Karpas-422 (cell line): ENCODE measurements around the gene MXI1. TPM values are rescaled to one million over a fixed set of nuclear protein-coding genes. Genes with fewer than 3 reads are reported as not detected.

Source experiments
- DNase-seq: peaks from one replicate; pipeline ENCODE4 v3.0.0-alpha.2; 2015
- H2AFZ ChIP-seq: fragments of 200-600 bp; sonication (generic); 2 replicates; pipeline ENCODE4 v1.6.1; 2014; ENCODE audit warnings: antibody characterized with exemption, low read length, mixed read lengths
- H3K27ac ChIP-seq: fragments of 200-600 bp; sonication (generic); 2 replicates; pipeline ENCODE4 v1.5.1; 2014; ENCODE audit warnings: mild to moderate bottlenecking, low read length, moderate library complexity
- H3K27me3 ChIP-seq: fragments of 200-600 bp; sonication (generic); 2 replicates; pipeline ENCODE4 v1.6.1; 2014; ENCODE audit warnings: low read length, mixed read lengths
- H3K36me3 ChIP-seq: fragments of 200-600 bp; sonication (generic); 2 replicates; pipeline ENCODE4 v1.6.1; 2014; ENCODE audit warnings: low read length, mixed read lengths; ENCODE audit not compliant: insufficient read depth
- H3K4me1 ChIP-seq: fragments of 200-600 bp; sonication (generic); 2 replicates; pipeline ENCODE4 v1.6.1; 2014; ENCODE audit warnings: mild to moderate bottlenecking, low read length, mixed read lengths
- H3K4me2 ChIP-seq: fragments of 200-600 bp; sonication (generic); 2 replicates; pipeline ENCODE4 v1.6.1; 2014; ENCODE audit warnings: low read length, low read depth, mild to moderate bottlenecking; ENCODE audit not compliant: poor library complexity, severe bottlenecking
- H3K4me3 ChIP-seq: fragments of 200-600 bp; sonication (generic); 2 replicates; pipeline ENCODE4 v1.5.1; 2014; ENCODE audit warnings: mild to moderate bottlenecking, antibody characterized with exemption, low read length, mixed read lengths
- H3K79me2 ChIP-seq: fragments of 200-600 bp; sonication (generic); 2 replicates; pipeline ENCODE4 v1.6.1; 2014; ENCODE audit warnings: mild to moderate bottlenecking, low read length, mixed read lengths
- H3K9ac ChIP-seq: fragments of 200-600 bp; sonication (generic); 2 replicates; pipeline ENCODE4 v1.6.0; 2014; ENCODE audit warnings: low read length
- H3K9me2 ChIP-seq: fragments of 200-600 bp; sonication (generic), shearing (Covaris generic); replicated peaks from 2 replicates; pipeline ENCODE4 v1.6.0; 2014; ENCODE audit warnings: mild to moderate bottlenecking, low read length, moderate library complexity; ENCODE audit not compliant: insufficient read depth
- H3K9me3 ChIP-seq: fragments of 300-700, 200-600 bp; sonication (generic); 2 replicates; pipeline ENCODE4 v1.6.1; 2014; ENCODE audit warnings: low read length, mixed read lengths
- H4K20me1 ChIP-seq: fragments of 200-600 bp; sonication (generic); 2 replicates; pipeline ENCODE4 v1.6.1; 2014; ENCODE audit warnings: mild to moderate bottlenecking, antibody characterized with exemption, low read length, low read depth; ENCODE audit not compliant: insufficient read depth
- total RNA-seq: library from RNA; depleted of rRNA; stranded (reverse); fragments of >200 nt; shearing (Covaris generic); gene quantifications from 2 replicates; pipeline ENCODE4 v1.2.3, GENCODE V29; 2014; ENCODE audit warnings: low replicate concordance

The MXI1 gene
- total RNA-seq, 1 experiment from 2014 or later = 12.0 TPM

DNA sequence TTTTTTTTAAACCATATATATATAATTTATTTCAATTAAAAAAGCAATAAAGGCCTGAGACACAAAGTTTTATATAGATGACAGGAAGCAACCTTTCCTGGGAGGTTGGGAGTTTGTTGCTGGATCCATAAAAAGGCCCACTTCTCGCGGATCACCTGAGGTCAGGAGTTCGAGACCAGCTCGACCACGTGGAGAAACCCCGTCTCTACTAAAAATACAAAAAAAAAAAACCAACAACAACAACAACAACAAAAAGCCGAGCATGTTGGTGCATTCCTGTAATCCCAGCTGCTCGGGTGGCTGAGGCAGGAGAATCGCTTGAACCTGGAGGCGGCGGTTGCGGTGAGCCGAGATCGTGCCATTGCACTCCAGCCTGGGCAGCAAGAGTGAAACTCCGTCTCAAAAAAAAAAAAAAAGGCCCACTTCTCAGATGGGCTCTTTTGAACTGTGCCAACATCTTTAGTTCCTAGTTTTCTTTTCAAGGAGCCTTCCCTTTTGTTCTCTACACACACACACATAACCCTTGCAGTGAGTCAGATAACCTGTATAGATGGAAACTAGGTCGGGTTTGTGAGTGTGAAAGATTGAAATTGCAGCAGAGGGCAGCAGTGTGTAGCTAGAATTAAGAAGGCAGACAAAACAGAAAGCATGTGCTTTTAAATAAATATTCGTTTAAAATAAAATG is 98.5 kb downstream of the MXI1 start:
- Histone ChIP-seq H2AFZ (peak overlapping the region; percentile 65; the same call in 1 of the 2 replicates), H3K9ac (peak overlapping the region; percentile 93), H3K36me3 (peaks cover 24% of the 10 kb centered on the region), H3K9me3 (no peaks in the 10 kb centered on the region), H3K4me3 (peak overlapping the region; percentile 86), H3K4me2 (peak overlapping the region; percentile 93), H3K79me2 (peaks cover 38% of the 10 kb centered on the region), H3K9me2 (no peaks in the 10 kb centered on the region), H3K4me1 (peaks cover 43% of the 10 kb centered on the region), H3K27ac (peak overlapping the region; percentile 75), H3K27me3 (no peaks in the 10 kb centered on the region), H4K20me1 (peaks cover 16% of the 10 kb centered on the region; the same call in 1 of the 2 replicates)
- peak; percentile 89 for DNase-seq

DNA sequence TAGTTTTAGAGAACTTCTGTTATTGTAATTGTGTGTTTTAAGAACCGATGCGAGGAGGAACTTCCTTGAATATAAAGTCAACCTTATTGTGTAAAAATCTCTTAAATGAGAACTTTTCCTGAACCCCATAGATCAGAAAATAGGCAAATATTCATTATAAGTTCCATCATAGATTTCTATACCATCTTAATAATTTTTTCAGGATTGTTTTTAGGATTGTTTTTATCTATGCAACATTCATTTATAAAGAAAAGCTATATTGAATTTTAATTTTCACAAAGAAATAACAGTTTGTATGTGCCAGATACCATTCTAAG is 99.0 kb downstream of the MXI1 start:
- no peaks in the 10 kb centered on the region for H3K27me3 ChIP-seq
- peaks cover 13% of the 10 kb centered on the region; the same call in 1 of the 2 replicates for H4K20me1 ChIP-seq
- peak overlapping the region; percentile 65; the same call in 1 of the 2 replicates for H2AFZ ChIP-seq
- no peak overlapping the region for H3K27ac ChIP-seq
- no peaks in the 10 kb centered on the region for H3K9me2 ChIP-seq
- peaks cover 19% of the 10 kb centered on the region for H3K36me3 ChIP-seq
- peak overlapping the region; percentile 46; the same call in 1 of the 2 replicates for H3K9ac ChIP-seq
- peaks cover 43% of the 10 kb centered on the region for H3K4me1 ChIP-seq
- H3K9me3 ChIP-seq = no peaks in the 10 kb centered on the region
- peak overlapping the region; percentile 39; the same call in 1 of the 2 replicates for H3K4me3 ChIP-seq
- DNase-seq = no peak
- peaks cover 33% of the 10 kb centered on the region for H3K79me2 ChIP-seq
- peak overlapping the region; percentile 93 for H3K4me2 ChIP-seq

- peaks cover 19% of the 10 kb centered on the region for H3K79me2 ChIP-seq
- H4K20me1 ChIP-seq = peaks cover 13% of the 10 kb centered on the region; the same call in 1 of the 2 replicates
- H3K4me3 ChIP-seq = no peak overlapping the region
- no peak overlapping the region for H3K27ac ChIP-seq
- H3K4me2 ChIP-seq = no peak overlapping the region
- no peaks in the 10 kb centered on the region for H3K9me3 ChIP-seq
- H2AFZ ChIP-seq = no peak overlapping the region
- no peaks in the 10 kb centered on the region for H3K27me3 ChIP-seq
- H3K4me1 ChIP-seq = peaks cover 36% of the 10 kb centered on the region
- no peaks in the 10 kb centered on the region for H3K9me2 ChIP-seq
- H3K36me3 ChIP-seq = peaks cover 5% of the 10 kb centered on the region
- no peak overlapping the region for H3K9ac ChIP-seq
- DNase-seq = no peak
Measured at GRCh38 chr10:110307805-110308204, 100.4 kb downstream of the MXI1 start.

DNA sequence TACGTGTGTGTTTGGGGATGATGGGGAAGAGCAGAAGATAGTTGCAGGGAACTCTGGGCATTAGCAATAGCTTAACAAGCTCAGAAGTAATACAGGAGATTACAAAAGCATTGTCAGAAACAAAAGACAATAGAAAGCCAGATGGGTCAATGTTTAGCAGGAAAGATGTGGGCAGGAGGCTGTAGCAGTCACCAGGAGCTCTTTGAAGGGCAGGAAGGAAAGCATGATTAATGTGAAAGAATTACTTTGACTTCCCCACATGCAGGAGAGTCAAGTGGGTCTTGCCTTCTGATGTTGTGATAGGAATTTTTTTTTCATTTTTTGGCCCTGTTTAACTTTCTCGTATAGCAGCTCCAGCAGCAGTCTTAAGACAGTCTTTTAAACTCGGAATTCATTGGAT is 103.3 kb downstream of the MXI1 start:
- no peak overlapping the region for H2AFZ ChIP-seq

GRCh38 chr10:110311357-110311949 is 104.0 kb downstream of the MXI1 start:
- Histone ChIP-seq H3K9me3 (no peaks in the 10 kb centered on the region), H2AFZ (no peak overlapping the region), H3K36me3 (no peaks in the 10 kb centered on the region), H3K4me2 (no peak overlapping the region), H3K9ac (no peak overlapping the region), H3K9me2 (no peaks in the 10 kb centered on the region), H3K4me1 (peaks cover 22% of the 10 kb centered on the region), H3K27ac (no peak overlapping the region), H4K20me1 (no peaks in the 10 kb centered on the region), H3K4me3 (no peak overlapping the region), H3K27me3 (no peaks in the 10 kb centered on the region), H3K79me2 (no peaks in the 10 kb centered on the region)
- peak; percentile 83 for DNase-seq

More for the DNA sequence above, 103.3 kb downstream of the MXI1 start:
- no peaks in the 10 kb centered on the region for H3K36me3 ChIP-seq
- no peaks in the 10 kb centered on the region for H3K79me2 ChIP-seq
- H3K9ac ChIP-seq = no peak overlapping the region
- no peaks in the 10 kb centered on the region for H3K9me2 ChIP-seq
- peaks cover 28% of the 10 kb centered on the region for H3K4me1 ChIP-seq
- no peaks in the 10 kb centered on the region for H4K20me1 ChIP-seq
- no peaks in the 10 kb centered on the region for H3K9me3 ChIP-seq
- H3K27me3 ChIP-seq = no peaks in the 10 kb centered on the region
- no peak overlapping the region for H3K4me3 ChIP-seq
- no peak overlapping the region for H3K4me2 ChIP-seq
- DNase-seq = no peak
- H3K27ac ChIP-seq = no peak overlapping the region

- H3K79me2 ChIP-seq = no peaks in the 10 kb centered on the region
- H3K27me3 ChIP-seq = no peaks in the 10 kb centered on the region
- no peak for DNase-seq
- H2AFZ ChIP-seq = no peak overlapping the region
- H3K9me3 ChIP-seq = no peaks in the 10 kb centered on the region
- H3K4me1 ChIP-seq = peaks cover 18% of the 10 kb centered on the region
- no peak overlapping the region for H3K4me2 ChIP-seq
- no peak overlapping the region for H3K4me3 ChIP-seq
- H3K36me3 ChIP-seq = no peaks in the 10 kb centered on the region
- H3K9ac ChIP-seq = no peak overlapping the region
- H3K27ac ChIP-seq = no peak overlapping the region
- no peaks in the 10 kb centered on the region for H3K9me2 ChIP-seq
- H4K20me1 ChIP-seq = no peaks in the 10 kb centered on the region
Measured at GRCh38 chr10:110312206-110312605, 104.8 kb downstream of the MXI1 start.

- H4K20me1 ChIP-seq = no peaks in the 10 kb centered on the region
- no peak overlapping the region for H3K4me2 ChIP-seq
- H3K79me2 ChIP-seq = no peaks in the 10 kb centered on the region
- peaks cover 18% of the 10 kb centered on the region for H3K4me1 ChIP-seq
- H3K4me3 ChIP-seq = no peak overlapping the region
- DNase-seq = no peak
- no peak overlapping the region for H2AFZ ChIP-seq
- H3K9me3 ChIP-seq = no peaks in the 10 kb centered on the region
- no peaks in the 10 kb centered on the region for H3K27me3 ChIP-seq
- H3K27ac ChIP-seq = no peak overlapping the region
- H3K36me3 ChIP-seq = no peaks in the 10 kb centered on the region
- no peak overlapping the region for H3K9ac ChIP-seq
- H3K9me2 ChIP-seq = no peaks in the 10 kb centered on the region
Measured at GRCh38 chr10:110313674-110314073, 106.3 kb downstream of the MXI1 start.

DNA sequence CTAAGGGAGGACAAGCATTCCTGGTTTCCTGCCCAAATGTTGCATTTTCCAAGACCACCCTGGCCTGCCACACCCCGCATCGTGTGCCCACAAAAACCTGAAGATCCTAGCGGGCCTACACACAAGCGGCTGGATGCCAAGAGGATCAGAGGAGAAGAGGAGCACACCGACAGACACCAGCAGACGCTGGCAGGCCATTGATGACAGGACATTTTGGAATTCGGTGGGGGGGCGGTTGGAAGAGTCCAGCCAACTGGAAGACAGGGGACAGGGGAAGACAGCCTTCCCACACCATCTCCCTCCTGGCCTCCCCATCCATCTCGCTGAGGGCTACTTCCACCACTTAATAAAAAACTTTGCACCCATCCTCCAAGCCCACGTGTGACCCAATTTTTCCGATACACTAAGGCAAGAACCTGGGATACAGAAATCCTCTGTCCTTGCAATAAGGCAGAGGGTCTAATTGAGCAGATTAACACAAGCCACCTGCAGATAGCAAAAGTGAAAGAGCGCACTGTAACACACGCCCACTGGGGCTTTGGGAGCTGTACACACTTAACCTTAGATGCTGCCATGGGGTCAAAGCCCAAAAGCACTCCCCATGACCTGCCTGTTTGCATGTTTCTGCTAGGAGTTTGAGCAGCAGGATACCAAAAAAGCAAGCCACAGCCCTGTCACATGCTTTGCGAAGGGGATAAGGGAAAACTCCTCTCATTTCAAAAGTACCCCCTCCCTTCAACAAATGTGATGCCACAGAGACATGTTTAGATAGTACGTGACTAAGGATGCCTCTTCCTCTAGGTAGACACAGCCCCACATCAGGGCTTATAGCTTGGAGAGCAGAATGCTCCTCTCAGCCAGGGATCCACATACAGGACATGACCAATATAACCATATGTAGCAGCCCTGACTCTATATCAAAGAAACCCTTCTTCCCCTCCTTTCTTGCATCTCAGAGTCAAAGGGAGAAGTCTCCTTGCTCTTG is 110.8 kb downstream of the MXI1 start:
- Histone ChIP-seq H4K20me1 (no peaks in the 10 kb centered on the region), H3K36me3 (no peaks in the 10 kb centered on the region), H2AFZ (no peak overlapping the region), H3K27me3 (no peaks in the 10 kb centered on the region), H3K9me3 (no peaks in the 10 kb centered on the region), H3K9me2 (no peaks in the 10 kb centered on the region), H3K27ac (no peak overlapping the region), H3K4me3 (no peak overlapping the region), H3K4me1 (peaks cover 6% of the 10 kb centered on the region), H3K4me2 (no peak overlapping the region), H3K79me2 (no peaks in the 10 kb centered on the region), H3K9ac (no peak overlapping the region)
- no peak for DNase-seq
